ENCODE measurements around the gene FSD1L.
"Not testable (repeated sequence)": the region's sequence is repeated elsewhere in the genome, so short reads cannot be mapped to it uniquely, and the experiment has no call there.

Gene FSD1L

DNA sequence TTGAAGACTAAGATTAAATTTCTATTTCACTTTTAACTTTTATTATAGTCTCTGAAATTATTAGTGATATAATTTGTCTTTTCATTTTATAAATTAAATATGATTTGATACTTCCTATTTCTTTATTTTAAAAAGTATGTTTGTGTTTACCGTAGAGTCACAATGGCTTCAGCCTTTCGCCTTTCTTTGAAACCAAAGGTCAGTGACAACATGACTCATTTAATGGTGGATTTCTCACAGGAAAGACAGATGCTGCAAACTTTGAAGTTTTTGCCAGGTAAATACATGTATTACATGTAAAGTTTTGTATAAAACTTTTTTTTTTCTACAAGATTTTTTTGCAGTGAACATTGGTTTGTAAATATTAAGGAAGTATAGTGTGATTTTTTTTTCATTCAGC, 36.4 kb downstream of the FSD1L start:
- no peak for DNase-seq (ENCODE audit: low read depth in 2 of 2)

GRCh38 chr9:105485131-105485530, 37.3 kb downstream of the FSD1L start:
- no peak for DNase-seq (ENCODE audit: low read depth in 2 of 2)

- DNase-seq (ENCODE audit: low read depth in 2 of 2), result no peak
These were observed 49.0 kb downstream of the FSD1L start for GRCh38 chr9:105496826-105497225.

GRCh38 chr9:105497704-105498103, 49.9 kb downstream of the FSD1L start:
- no peak for DNase-seq (ENCODE audit: low read depth in 2 of 2)

GRCh38 chr9:105500108-105500766, 52.4 kb downstream of the FSD1L start:
- no peak for DNase-seq (ENCODE audit: low read depth in 2 of 2)

GRCh38 chr9:105501414-105501813, 53.6 kb downstream of the FSD1L start:
- DNase-seq (ENCODE audit: low read depth in 2 of 2), result no peak

DNA sequence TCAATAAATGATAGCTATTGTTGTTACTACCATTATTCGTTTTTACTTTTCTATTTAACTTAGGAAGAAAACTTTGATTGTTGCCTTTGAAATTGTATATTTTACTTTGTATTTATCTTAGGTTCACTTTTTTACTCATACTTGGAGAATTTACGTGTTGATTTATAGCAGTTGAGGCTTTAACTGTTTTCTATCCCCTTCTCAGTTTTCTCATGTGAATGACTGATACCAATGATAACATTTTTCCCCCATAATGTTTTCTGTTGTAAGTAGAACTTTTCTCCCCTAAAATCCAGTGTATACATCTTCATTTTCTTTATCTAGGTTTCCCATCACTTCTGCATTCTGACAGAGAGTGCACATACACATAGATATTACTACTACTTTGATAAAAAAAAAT, 54.4 kb downstream of the FSD1L start:
- DNase-seq (ENCODE audit: low read depth in 2 of 2), result no peak

GRCh38 chr9:105503881-105504280, 56.0 kb downstream of the FSD1L start:
- no peak for DNase-seq (ENCODE audit: low read depth in 2 of 2)

GRCh38 chr9:105507096-105507790, 59.4 kb downstream of the FSD1L start:
- no peak for DNase-seq (ENCODE audit: low read depth in 2 of 2)

GRCh38 chr9:105508530-105508929, 60.7 kb downstream of the FSD1L start:
- no peak for DNase-seq (ENCODE audit: low read depth in 2 of 2)

GRCh38 chr9:105510024-105510423, 62.2 kb downstream of the FSD1L start:
- DNase-seq (ENCODE audit: low read depth in 2 of 2), result no peak

GRCh38 chr9:105511446-105511845, 63.6 kb downstream of the FSD1L start:
- no peak for DNase-seq (ENCODE audit: low read depth in 2 of 2)

DNA sequence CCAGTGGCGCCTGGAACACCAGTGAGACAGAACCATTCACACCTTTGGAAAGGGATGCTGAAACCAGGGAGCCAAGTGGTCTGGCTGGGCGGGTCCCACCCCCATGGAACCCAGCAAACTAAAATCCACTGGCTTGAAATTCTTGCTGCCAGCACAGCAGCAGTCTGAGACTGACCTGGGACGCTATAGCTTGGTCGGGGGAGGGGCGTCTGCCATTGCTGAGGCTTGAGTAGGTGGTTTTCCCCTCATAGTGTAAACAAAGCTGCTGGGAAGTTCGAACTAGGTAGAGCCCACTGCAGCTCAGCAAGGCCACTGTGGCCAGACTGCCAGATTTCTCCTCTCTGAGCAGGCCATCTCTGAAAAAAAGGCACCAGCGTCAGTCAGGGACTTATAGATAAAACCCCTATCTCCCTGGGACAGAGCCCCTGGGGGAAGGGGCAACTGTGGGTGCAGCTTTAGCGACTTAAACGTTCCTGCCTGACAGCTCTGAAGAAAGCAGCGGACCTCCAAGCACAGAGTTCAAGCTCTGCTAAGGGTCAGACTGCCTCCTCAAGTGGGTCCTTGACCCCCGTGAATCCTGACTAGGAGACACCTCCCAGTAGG, 68.1 kb downstream of the FSD1L start:
- no peak for DNase-seq (ENCODE audit: low read depth in 2 of 2)

GRCh38 chr9:105519710-105520369, 72.0 kb downstream of the FSD1L start:
- DNase-seq (ENCODE audit: low read depth in 2 of 2), result not testable (repeated sequence)

GRCh38 chr9:105520992-105521391, 73.2 kb downstream of the FSD1L start:
- not testable (repeated sequence) for DNase-seq (ENCODE audit: low read depth in 2 of 2)

- not testable (repeated sequence) for DNase-seq (ENCODE audit: low read depth in 2 of 2)
These were observed 75.0 kb downstream of the FSD1L start for GRCh38 chr9:105522618-105523385.

- DNase-seq (ENCODE audit: low read depth in 2 of 2), result no peak
These were observed 83.7 kb downstream of the FSD1L start for GRCh38 chr9:105531530-105531929.

GRCh38 chr9:105535920-105536668, 88.3 kb downstream of the FSD1L start:
- DNase-seq (ENCODE audit: low read depth in 2 of 2), result no peak

DNA sequence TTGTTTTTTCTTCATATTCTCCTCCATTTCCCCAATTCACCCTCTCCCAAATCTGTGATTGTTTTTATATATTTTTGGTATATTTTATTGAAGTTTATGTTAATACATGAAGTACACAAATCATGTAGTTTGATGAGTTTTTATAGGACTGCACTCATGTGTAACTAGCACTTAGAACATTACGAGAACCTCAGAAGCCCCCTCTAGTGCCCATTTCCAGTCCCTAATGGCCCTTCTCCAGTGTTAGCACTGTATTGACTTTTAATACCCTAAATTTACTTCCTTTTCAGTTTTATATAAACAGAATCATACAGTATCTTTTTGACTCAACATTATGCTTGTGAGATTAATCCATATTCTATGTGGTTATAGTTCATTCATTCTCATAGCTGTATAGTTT, 91.6 kb downstream of the FSD1L start:
- DNase-seq (ENCODE audit: low read depth in 2 of 2), result no peak

GRCh38 chr9:105541838-105542237, 94.0 kb downstream of the FSD1L start:
- no peak for DNase-seq (ENCODE audit: low read depth in 2 of 2)

GRCh38 chr9:105554042-105554441, 106.2 kb downstream of the FSD1L start:
- no peak for DNase-seq (ENCODE audit: low read depth in 2 of 2)

Measured in stimulated activated CD4-positive, alpha-beta T cell treated with anti-CD3 and anti-CD28 coated beads, Interleukin-1b, Interleukin-23, amount 100 ng/mL, for 1 hour (primary cell).